ENCODE data around the gene NAE1.

DNA sequence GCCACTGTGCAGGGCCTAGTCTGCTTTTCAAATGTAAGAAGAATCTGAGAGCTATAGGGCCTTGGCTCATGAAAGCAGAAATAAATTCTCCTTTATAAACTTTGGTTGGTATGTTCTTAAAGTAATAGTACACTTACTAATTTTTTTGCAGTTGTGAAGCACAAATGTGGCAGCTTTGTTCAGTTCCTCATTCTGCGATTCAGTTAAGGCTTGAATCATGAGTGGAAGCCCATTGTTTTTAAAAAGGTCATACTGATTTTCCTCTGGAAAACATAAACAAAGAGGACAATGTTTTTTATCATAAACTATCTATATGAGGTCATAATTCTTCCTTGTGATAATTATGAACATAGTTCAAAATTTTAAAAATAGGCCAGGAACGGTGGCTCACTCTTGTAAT, 55.8 kb downstream of the NAE1 start:
- TF ChIP-seq, protein P1, sequence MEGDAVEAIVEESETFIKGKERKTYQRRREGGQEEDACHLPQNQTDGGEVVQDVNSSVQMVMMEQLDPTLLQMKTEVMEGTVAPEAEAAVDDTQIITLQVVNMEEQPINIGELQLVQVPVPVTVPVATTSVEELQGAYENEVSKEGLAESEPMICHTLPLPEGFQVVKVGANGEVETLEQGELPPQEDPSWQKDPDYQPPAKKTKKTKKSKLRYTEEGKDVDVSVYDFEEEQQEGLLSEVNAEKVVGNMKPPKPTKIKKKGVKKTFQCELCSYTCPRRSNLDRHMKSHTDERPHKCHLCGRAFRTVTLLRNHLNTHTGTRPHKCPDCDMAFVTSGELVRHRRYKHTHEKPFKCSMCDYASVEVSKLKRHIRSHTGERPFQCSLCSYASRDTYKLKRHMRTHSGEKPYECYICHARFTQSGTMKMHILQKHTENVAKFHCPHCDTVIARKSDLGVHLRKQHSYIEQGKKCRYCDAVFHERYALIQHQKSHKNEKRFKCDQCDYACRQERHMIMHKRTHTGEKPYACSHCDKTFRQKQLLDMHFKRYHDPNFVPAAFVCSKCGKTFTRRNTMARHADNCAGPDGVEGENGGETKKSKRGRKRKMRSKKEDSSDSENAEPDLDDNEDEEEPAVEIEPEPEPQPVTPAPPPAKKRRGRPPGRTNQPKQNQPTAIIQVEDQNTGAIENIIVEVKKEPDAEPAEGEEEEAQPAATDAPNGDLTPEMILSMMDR (conservative IDR thresholded peaks at IDR 0.05; ENCODE audit: low read depth, low read length) = no peak
- TF ChIP-seq EZH2 (IDR thresholded peaks at IDR 0.05; ENCODE audit: low read length, unreplicated experiment) = no peak

Data from PC-3 (cell line).